Upper lobe of right lung (tissue), 1 donor: ENCODE results near the gene ROR1. TPM values are rescaled to one million over a fixed set of nuclear protein-coding genes. Genes with fewer than 3 reads are reported as not detected.

Source experiments
- ATAC-seq: fragments of 200-7000 bp; cut with Tn5 transposase; one replicate; pipeline ENCODE4 v1.9.1; 2020; ENCODE audit warnings: mild to moderate bottlenecking, moderate library complexity
- DNase-seq: peaks from one replicate; pipeline ENCODE4 v3.0.0-alpha.2; 2020
- H3K27ac ChIP-seq: fragments of 200-600 bp; one replicate; pipeline ENCODE4 v1.8.0; 2022
- H3K27me3 ChIP-seq: fragments of 200-600 bp; one replicate; pipeline ENCODE4 v1.8.0; 2022; ENCODE audit warnings: mild to moderate bottlenecking
- H3K36me3 ChIP-seq: fragments of 200-600 bp; one replicate; pipeline ENCODE4 v1.8.0; 2022
- H3K4me1 ChIP-seq: fragments of 200-600 bp; one replicate; pipeline ENCODE4 v1.8.0; 2022
- H3K4me3 ChIP-seq: fragments of 200-600 bp; one replicate; pipeline ENCODE4 v1.8.0; 2022; ENCODE audit warnings: mild to moderate bottlenecking
- H3K9me3 ChIP-seq: fragments of 200-600 bp; one replicate; pipeline ENCODE4 v1.8.0; 2022
- CTCF ChIP-seq: fragments of 200-600 bp; IDR thresholded peaks from one replicate; pipeline ENCODE4 v1.8.0; 2022; ENCODE audit warnings: antibody characterized with exemption
- intact Hi-C: fragments of 100-400 bp; cut with DNase I; formaldehyde crosslinking; loops from one replicate; pipeline ENCODE4 v1.11.0; 2022
- total RNA-seq: library from RNA; stranded (reverse); fragmentation: NEBNext Ultra II Directional; extraction: Animal tissue kit (Norgen Biotek cat#: 25700); gene quantifications from one replicate; pipeline ENCODE4 v1.2.1, GENCODE V29; 2021
- donor health status: DM: no; HTN: yes; CAD: no; lungs with severe emphysema.

Gene ROR1
- total RNA-seq, 1 donor from 2014 or later: 21.4 TPM

- ATAC-seq: no peak
- H3K27me3 ChIP-seq: no peaks in the 10 kb centered on the region
- intact Hi-C loops: no loop called here
Measured at GRCh38 chr1:64192290-64192689, 418.5 kb downstream of the ROR1 start.

GRCh38 chr1:64194168-64195080 is 420.6 kb downstream of the ROR1 start:
- Histone ChIP-seq H3K4me3 (no peak overlapping the region), H3K27ac (no peak overlapping the region), H3K9me3 (no peaks in the 10 kb centered on the region), H3K27me3 (no peaks in the 10 kb centered on the region), H3K36me3 (no peaks in the 10 kb centered on the region), H3K4me1 (peaks cover 5% of the 10 kb centered on the region)
- DNase-seq: no peak
- no peak for ATAC-seq
- intact Hi-C loops: no loop called here
- no peak for TF ChIP-seq CTCF

More at GRCh38 chr1:64192290-64192689, 418.5 kb downstream of the ROR1 start:
- peaks cover 5% of the 10 kb centered on the region for H3K4me1 ChIP-seq
- no peak overlapping the region for H3K27ac ChIP-seq
- H3K36me3 ChIP-seq: no peaks in the 10 kb centered on the region
- no peak overlapping the region for H3K4me3 ChIP-seq
- no peak for TF ChIP-seq CTCF
- H3K9me3 ChIP-seq: no peaks in the 10 kb centered on the region
- DNase-seq: no peak

- intact Hi-C loops: no loop called here
- ATAC-seq (no peak), DNase-seq (no peak)
- no peaks in the 10 kb centered on the region for H3K27me3 ChIP-seq
- TF ChIP-seq CTCF: no peak
- no peak overlapping the region for H3K4me3 ChIP-seq
- H3K9me3 ChIP-seq: no peaks in the 10 kb centered on the region
- H3K27ac ChIP-seq: no peak overlapping the region
- no peaks in the 10 kb centered on the region for H3K36me3 ChIP-seq
- peaks cover 5% of the 10 kb centered on the region for H3K4me1 ChIP-seq
Measured at GRCh38 chr1:64195081-64195395, 421.2 kb downstream of the ROR1 start.

- intact Hi-C loops: no loop called here
- DNase-seq (no peak), ATAC-seq (peak; percentile 27)
- H3K27me3 ChIP-seq: no peaks in the 10 kb centered on the region
- no peaks in the 10 kb centered on the region for H3K36me3 ChIP-seq
- no peak overlapping the region for H3K4me3 ChIP-seq
- no peaks in the 10 kb centered on the region for H3K9me3 ChIP-seq
- peaks cover 5% of the 10 kb centered on the region for H3K4me1 ChIP-seq
- TF ChIP-seq CTCF: no peak
- no peak overlapping the region for H3K27ac ChIP-seq
Measured at GRCh38 chr1:64196074-64196870, 422.5 kb downstream of the ROR1 start.

- intact Hi-C loops: no loop called here
- no peak for TF ChIP-seq CTCF
Measured at GRCh38 chr1:64197076-64197475, 423.3 kb downstream of the ROR1 start.

More at GRCh38 chr1:64197076-64197475, 423.3 kb downstream of the ROR1 start:
- Histone ChIP-seq H3K36me3 (no peaks in the 10 kb centered on the region), H3K27me3 (no peaks in the 10 kb centered on the region), H3K27ac (no peak overlapping the region), H3K4me1 (peaks cover 5% of the 10 kb centered on the region), H3K9me3 (no peaks in the 10 kb centered on the region), H3K4me3 (no peak overlapping the region)
- no peak for DNase-seq
- ATAC-seq: no peak
